Fibroblast of villous mesenchyme (primary cell): ENCODE results near the gene CCDC188. TPM values are rescaled to one million over a fixed set of nuclear protein-coding genes. Genes with fewer than 3 reads are reported as not detected.

ENCODE experiments used
- DNase-seq: peaks from one replicate; pipeline ENCODE4 v3.0.0-alpha.2; 2010; ENCODE audit warnings: low read depth
- H3K4me3 ChIP-seq: 2 replicates; pipeline ENCODE4 v1.5.1; 2011; ENCODE audit warnings: low read depth, mild to moderate bottlenecking, low read length
- total RNA-seq: library from RNA; depleted of rRNA; stranded (reverse); fragments of >200 nt; gene quantifications from 2 replicates; pipeline ENCODE4 v1.2.3, GENCODE V29; 2012
- TF ChIP-seq, protein P1 (sequence below): IDR thresholded peaks from 2 replicates; pipeline ENCODE4 v1.5.1; 2012; ENCODE audit warnings: low read depth, mild to moderate bottlenecking, low read length; ENCODE audit not compliant: insufficient read depth

CCDC188 gene
- total RNA-seq, 1 donor, result 0.43 TPM

DNA sequence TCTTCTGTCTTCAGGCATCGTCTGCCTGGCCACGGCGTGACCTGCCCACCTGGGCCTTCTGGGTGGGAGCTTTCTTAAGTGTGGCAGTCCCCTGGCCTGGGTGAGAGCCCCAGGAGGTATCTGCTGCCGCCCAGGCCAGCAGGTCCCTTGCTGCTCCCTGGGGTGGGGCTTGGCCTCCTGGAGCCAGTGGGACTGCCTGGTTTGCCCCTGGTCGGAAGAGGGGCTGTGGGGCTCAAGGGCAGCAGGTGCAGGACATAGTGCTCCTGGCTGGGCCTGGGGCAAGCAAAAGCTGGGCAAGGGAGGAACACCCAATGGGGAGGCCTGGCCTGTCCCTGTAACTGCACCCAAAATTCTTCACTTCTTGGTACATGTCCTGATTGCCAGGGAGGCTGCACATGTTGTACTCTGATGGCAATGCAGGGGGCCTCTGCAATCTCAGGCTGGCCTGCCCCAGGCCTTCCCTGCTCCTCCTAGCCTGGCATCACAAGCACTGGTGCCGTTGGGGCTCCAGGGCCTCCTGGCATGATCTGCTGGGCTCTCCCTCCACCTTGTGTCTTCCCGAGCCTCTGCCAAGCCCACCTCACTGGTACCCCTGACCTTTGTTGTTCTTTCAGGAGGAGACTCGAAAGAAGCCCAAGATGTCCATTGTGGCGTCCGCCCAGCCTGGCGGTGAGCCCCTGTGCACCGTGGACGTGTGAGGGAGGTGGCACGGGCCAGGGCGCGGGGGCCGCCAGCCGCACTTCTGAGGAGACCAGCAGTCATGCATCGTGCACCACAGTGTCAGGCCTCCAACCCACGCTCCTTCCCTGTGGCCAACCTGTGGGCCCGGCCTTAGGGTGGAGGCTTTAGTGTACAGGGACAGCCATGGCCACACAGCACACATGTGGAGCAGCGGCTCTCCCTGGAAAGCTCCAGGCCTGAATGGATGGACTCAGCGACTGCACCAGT lies 41.2 kb downstream of the CCDC188 start:
- TF ChIP-seq, protein P1, sequence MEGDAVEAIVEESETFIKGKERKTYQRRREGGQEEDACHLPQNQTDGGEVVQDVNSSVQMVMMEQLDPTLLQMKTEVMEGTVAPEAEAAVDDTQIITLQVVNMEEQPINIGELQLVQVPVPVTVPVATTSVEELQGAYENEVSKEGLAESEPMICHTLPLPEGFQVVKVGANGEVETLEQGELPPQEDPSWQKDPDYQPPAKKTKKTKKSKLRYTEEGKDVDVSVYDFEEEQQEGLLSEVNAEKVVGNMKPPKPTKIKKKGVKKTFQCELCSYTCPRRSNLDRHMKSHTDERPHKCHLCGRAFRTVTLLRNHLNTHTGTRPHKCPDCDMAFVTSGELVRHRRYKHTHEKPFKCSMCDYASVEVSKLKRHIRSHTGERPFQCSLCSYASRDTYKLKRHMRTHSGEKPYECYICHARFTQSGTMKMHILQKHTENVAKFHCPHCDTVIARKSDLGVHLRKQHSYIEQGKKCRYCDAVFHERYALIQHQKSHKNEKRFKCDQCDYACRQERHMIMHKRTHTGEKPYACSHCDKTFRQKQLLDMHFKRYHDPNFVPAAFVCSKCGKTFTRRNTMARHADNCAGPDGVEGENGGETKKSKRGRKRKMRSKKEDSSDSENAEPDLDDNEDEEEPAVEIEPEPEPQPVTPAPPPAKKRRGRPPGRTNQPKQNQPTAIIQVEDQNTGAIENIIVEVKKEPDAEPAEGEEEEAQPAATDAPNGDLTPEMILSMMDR, result no peak
- DNase-seq, result no peak

DNA sequence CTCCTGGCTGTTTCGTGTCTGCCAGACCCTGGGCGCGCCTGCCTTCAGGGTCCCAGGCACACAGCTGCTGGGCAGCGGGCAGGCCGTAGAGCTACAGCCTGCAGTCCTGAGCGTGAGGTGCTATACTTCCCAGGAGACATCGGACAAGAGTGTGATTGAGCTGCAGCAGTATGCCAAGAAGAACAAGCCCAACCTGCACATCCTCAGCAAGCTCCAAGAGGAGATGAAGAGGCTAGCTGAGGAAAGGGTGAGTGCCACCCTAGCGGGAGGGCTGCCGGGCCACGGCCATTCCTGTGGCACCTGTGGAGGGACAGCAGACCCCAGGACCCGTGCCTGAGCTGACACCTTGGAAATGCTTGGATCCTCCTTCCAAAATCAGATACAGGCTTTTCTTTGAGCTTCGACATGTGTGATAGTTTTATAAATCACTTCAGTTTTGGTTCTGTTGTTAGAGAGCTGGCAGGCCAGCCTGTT lies 42.1 kb downstream of the CCDC188 start:
- no peak overlapping the region for H3K4me3 ChIP-seq
- DNase-seq, result no peak
- TF ChIP-seq, protein P1, result no peak

More for the DNA sequence above, 41.2 kb downstream of the CCDC188 start:
- H3K4me3 ChIP-seq, result no peak overlapping the region

DNA sequence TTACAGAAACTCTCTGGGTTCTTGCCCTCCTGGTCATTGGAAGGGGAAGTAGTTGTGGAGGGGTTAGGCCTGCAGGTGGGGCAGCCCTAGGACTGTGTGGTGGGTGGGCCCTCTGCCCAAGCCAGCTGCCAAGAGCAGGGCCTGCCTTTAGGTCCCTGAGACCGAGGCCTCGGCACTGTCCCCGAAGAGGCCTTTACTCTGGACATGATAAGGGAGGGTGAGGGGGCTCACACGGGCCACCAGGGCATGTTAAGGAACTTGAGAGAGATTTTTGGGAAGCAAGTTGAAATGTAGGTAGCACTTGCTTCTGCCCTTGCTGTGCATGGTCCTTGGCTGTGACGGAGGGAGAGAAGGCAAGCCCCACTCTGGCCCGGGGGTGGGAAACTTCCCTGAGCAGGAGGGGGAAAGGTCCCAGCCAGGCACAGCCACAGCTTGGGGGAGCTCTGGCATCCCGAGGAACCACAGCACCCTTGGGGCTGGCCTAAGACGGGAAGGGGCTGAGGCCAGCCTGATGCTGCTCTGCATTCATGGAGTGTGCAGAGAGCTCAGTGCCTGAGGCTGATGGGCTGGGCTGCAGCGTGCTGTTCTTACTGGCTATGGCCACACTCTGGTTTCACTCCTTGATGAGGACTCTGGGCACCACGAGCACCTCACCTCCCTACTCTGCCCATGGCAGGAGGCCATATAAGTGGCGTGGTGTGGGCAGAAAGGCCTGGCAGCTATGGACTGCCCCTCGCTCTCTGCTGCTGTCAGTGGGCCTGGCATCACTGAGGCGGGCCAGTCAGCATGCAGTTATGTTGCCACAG lies 42.7 kb downstream of the CCDC188 start:
- DNase-seq, result no peak

DNA sequence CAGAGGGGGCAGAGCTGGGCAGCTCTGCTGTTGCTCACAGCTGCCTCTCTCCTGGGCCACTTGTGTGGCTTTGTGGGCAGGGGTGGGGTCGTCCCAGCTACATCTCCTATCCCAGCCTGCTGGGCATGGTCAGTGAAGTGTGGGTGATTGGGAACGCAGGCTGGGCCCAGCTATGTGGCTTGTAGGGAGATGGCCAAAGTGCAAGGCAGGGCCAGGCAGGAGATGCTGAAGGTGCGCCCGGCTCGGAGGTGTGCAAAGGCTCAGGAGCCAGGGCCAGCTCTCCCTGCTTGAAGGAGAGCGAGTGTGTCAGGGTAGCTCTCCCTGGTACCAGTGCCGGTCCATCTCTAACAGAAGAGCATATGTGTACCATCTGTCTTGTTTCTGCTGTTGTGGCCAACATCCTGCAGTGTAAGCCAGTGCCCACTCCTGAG lies 43.4 kb downstream of the CCDC188 start:
- no peak overlapping the region for H3K4me3 ChIP-seq
- DNase-seq, result no peak
- TF ChIP-seq, protein P1, result no peak

More for the DNA sequence above, 42.7 kb downstream of the CCDC188 start:
- no peak overlapping the region for H3K4me3 ChIP-seq
- TF ChIP-seq, protein P1, result no peak

DNA sequence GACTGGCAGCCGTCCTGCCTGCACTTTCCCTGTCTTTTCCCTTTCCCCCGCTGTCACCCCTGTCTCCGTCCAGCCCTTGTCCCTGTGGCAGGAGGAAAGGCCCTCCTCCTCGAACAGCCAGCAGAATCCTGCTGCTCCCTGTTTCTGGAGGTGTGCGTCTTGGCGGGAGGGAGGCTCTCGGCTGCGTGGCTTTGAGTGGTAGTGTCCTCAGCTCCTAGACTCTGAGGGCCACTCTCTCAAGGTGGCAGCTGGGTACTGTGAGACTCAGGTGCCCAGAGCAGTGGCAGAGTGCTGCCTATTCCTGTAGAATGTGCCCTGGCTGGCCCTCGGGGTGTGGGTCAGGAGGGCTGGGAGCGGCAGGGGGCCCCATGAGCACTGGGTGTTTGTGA lies 44.0 kb downstream of the CCDC188 start:
- TF ChIP-seq, protein P1, result no peak
- no peak for DNase-seq
- H3K4me3 ChIP-seq, result no peak overlapping the region

DNA sequence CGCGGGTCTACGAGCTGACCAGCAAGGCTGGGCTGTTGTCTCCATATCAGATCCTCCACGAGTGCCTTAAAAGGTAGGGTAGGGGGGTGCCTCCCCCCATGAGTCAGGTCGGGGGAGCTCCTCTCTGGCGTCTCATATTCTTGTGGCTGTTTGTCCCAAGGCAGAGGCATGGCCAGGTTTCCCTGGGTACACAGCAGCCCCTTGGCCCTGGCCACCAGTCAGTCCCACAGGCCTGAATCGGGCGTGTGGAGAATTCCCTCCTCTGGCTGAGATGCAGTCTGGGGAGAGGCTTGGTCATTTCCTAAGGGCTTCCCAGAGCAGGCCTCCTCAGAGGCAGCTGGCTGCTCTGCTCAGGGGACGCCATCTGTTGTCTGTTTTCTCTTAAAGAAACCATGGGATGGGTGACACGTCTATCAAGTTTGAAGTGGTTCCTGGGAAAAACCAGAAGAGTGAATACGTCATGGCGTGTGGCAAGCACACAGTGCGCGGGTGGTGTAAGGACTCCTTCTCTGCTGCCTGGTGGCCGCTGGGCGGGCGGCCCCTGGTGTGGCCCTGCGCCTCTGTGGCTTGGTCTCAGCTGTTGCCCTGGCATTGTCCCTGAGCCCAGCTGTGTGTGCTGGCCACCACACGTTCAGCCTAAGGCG lies 44.5 kb downstream of the CCDC188 start:
- no peak overlapping the region for H3K4me3 ChIP-seq
- TF ChIP-seq, protein P1, result no peak
- DNase-seq, result no peak
